ENCODE results near the gene LBX1. TPM values are rescaled to one million over a fixed set of nuclear protein-coding genes. Genes with fewer than 3 reads are reported as not detected.

LBX1 gene
- total and polyA plus RNA-seq, 2 donors (not counting 3 experiments of a cell fraction or from before 2014, with no cell fraction given) = not detected

DNA sequence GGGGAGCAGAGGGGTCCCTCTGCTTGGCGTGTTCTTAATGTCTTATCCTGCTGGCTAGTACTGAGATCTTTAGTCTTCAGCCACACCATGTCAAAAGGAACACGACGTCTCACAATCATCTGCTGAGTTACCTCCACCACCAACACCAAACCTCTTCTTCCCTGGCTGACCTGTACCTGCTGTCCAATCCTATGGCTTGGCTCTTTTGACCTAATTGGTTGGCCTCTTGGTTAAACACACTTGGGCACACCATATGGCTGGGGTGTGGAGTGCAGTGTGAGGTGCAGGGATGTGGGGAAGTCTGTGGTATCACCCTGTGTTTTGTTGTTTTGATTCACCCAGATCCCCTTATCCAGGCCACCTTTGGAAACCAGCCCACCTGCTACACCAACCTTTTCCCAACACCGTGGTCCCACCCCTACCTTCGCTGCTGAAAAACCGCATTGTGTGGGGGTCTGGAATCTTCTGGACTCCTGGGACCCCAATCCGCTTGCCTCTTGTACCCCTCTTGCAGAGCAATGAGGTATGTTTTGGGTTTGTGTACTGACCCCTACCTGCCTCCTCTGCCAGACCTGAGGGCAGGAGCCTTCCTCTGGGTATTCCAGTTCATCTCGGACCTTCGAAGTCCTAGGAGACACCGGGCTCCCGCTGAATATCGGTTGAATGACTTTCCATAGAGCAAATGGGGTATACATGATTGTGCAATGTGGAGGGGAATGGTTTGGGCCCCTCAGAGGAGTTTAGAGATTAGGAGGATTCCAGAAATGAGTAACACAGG is 2.8 kb upstream of the LBX1 start:
- peaks cover 91 to 100% of the 10 kb centered on the region in 2 experiments for H3K27me3 ChIP-seq (ENCODE audit: control insufficient read depth in 2 of 2, insufficient read depth in 2 of 2, low read length in 2 of 2)
- no peak overlapping the region for H3K4me3 ChIP-seq (replicated peaks in 1 of 3; ENCODE audit: insufficient read depth in 1 of 3, low read depth in 1 of 3, low read length in 3 of 3)
- CTCF ChIA-PET = no interaction called here
- FAIRE-seq (no peak), DNase-seq (ENCODE audit: low read depth, low spot score) (no peak)
- H3K9ac ChIP-seq (replicated peaks; ENCODE audit: extremely low read depth, insufficient read depth, low read length) = no peak overlapping the region
- H3K9me3 ChIP-seq (replicated peaks; ENCODE audit: control insufficient read depth, insufficient read depth, low read length) = no peaks in the 10 kb centered on the region
- no peaks in the 10 kb centered on the region for H4K20me1 ChIP-seq (replicated peaks; ENCODE audit: control insufficient read depth, extremely low read depth, insufficient read depth, low read length)
- no peaks in the 10 kb centered on the region for H3K79me2 ChIP-seq (ENCODE audit: control insufficient read depth, insufficient read depth, low read length)
- TF ChIP-seq FOS (IDR thresholded peaks at IDR 0.05; ENCODE audit: borderline replicate concordance, insufficient read depth, low read length) (no peak), MYC (IDR thresholded peaks at IDR 0.05; ENCODE audit: low read depth, low read length) (no peak), POLR2AphosphoS5 (IDR thresholded peaks at IDR 0.05; ENCODE audit: insufficient read depth, low read depth, low read length) (no peak), JUN (IDR thresholded peaks at IDR 0.05; ENCODE audit: borderline replicate concordance, insufficient read depth, insufficient read length, low read depth) (no peak), GATA2 (IDR thresholded peaks at IDR 0.05; ENCODE audit: insufficient read depth, insufficient read length, low read depth, low read length) (no peak), POLR2A (IDR thresholded peaks at IDR 0.05; ENCODE audit: low read depth, low read length) (no peak), EZH2 (IDR thresholded peaks at IDR 0.05; ENCODE audit: borderline replicate concordance, low read depth, low read length, severe bottlenecking) (no peak)
- TF ChIP-seq, protein P1, sequence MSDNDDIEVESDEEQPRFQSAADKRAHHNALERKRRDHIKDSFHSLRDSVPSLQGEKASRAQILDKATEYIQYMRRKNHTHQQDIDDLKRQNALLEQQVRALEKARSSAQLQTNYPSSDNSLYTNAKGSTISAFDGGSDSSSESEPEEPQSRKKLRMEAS (IDR thresholded peaks at IDR 0.05; ENCODE audit: insufficient read depth, insufficient read length) = no peak
- TF ChIP-seq, protein P2, sequence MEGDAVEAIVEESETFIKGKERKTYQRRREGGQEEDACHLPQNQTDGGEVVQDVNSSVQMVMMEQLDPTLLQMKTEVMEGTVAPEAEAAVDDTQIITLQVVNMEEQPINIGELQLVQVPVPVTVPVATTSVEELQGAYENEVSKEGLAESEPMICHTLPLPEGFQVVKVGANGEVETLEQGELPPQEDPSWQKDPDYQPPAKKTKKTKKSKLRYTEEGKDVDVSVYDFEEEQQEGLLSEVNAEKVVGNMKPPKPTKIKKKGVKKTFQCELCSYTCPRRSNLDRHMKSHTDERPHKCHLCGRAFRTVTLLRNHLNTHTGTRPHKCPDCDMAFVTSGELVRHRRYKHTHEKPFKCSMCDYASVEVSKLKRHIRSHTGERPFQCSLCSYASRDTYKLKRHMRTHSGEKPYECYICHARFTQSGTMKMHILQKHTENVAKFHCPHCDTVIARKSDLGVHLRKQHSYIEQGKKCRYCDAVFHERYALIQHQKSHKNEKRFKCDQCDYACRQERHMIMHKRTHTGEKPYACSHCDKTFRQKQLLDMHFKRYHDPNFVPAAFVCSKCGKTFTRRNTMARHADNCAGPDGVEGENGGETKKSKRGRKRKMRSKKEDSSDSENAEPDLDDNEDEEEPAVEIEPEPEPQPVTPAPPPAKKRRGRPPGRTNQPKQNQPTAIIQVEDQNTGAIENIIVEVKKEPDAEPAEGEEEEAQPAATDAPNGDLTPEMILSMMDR (IDR thresholded peaks at IDR 0.05; ENCODE audit: extremely low read depth in 1 of 2, insufficient read depth in 1 of 2, low read depth in 1 of 2, low read length in 2 of 2) = no peak
- intact Hi-C loops (cut with micrococcal nuclease) (no loop called here), dilution Hi-C loops (cut with MboI; ENCODE audit: extremely low pct_ligation_motif_present, low sequenced_read_pairs) (no loop called here)
- POLR2A ChIA-PET = no interaction called here
- peaks cover 2% of the 10 kb centered on the region for H3K4me1 ChIP-seq (ENCODE audit: control insufficient read depth, extremely low read depth, insufficient read depth, low read length)
- no peaks in the 10 kb centered on the region for H3K36me3 ChIP-seq (ENCODE audit: control insufficient read depth in 2 of 2, extremely low read depth in 1 of 2, insufficient read depth in 2 of 2, low read length in 2 of 2)
- H3K4me2 ChIP-seq (ENCODE audit: insufficient read depth, low read length) = no peak overlapping the region
- no peak overlapping the region for H2AFZ ChIP-seq (ENCODE audit: low read depth, low read length)
- no peak overlapping the region for H3K27ac ChIP-seq (ENCODE audit: insufficient read depth, low read depth, low read length)
- no peaks in the 10 kb centered on the region for H3K9me1 ChIP-seq (replicated peaks; ENCODE audit: control insufficient read depth, extremely low read depth, insufficient read depth, low read length)
- BruUV-seq (replicated peaks) = no TSS peak
